WTC11 (cell line): ENCODE data around the gene GPR176. TPM values are rescaled to one million over a fixed set of nuclear protein-coding genes. Genes with fewer than 3 reads are reported as not detected.

Experiments used
- ATAC-seq: fragments of 200-7000 bp; cut with Tn5 transposase; 2 replicates; pipeline ENCODE4 v1.10.0; 2021; ENCODE audit warnings: mild to moderate bottlenecking, moderate library complexity
- CTCF ChIA-PET: fragments of 300-600 bp; sonication (Branson Sonifier 250); formaldehyde crosslinking; loops from one replicate; lab custom pipeline; 2021; ENCODE audit warnings: antibody characterized with exemption; lab: Charles Lee
- POLR2A ChIA-PET: fragments of 350-600 bp; sonication (Branson Sonifier 250); formaldehyde crosslinking; loops from one replicate; lab custom pipeline; 2021; ENCODE audit warnings: antibody characterized with exemption; lab: Charles Lee
- DNase-seq: peaks from one replicate; pipeline ENCODE4 v3.0.0; 2021; ENCODE audit warnings: low spot score
- H3K27ac Mint-ChIP-seq: 2 replicates; pipeline ENCODE4 v1.8.0; 2021; ENCODE audit warnings: mixed read lengths
- H3K27me3 Mint-ChIP-seq: 2 replicates; pipeline ENCODE4 v1.8.0; 2021; ENCODE audit warnings: low read depth, mild to moderate bottlenecking, moderate library complexity, mixed read lengths
- H3K36me3 Mint-ChIP-seq: 2 replicates; pipeline ENCODE4 v1.8.0; 2021; ENCODE audit warnings: mixed read lengths
- H3K4me1 Mint-ChIP-seq: 2 replicates; pipeline ENCODE4 v1.8.0; 2022; ENCODE audit warnings: mixed read lengths
- H3K4me3 Mint-ChIP-seq: 2 replicates; pipeline ENCODE4 v1.8.0; 2021; ENCODE audit warnings: mild to moderate bottlenecking, moderate library complexity, mixed read lengths
- H3K9me3 Mint-ChIP-seq: 2 replicates; pipeline ENCODE4 v1.8.0; 2021; ENCODE audit warnings: mixed read lengths
- CBFB ChIP-seq: sonication (generic); formaldehyde crosslinking; IDR thresholded peaks from 2 replicates; pipeline ENCODE4 v1.8.1; 2022; ENCODE audit warnings: mild to moderate bottlenecking, low read depth, missing genetic modification reagents
- CREM ChIP-seq: sonication (generic); formaldehyde crosslinking; IDR thresholded peaks from 2 replicates; pipeline ENCODE4 v1.8.1; 2022; ENCODE audit warnings: mild to moderate bottlenecking, missing genetic modification reagents, moderate library complexity
- E2F1 ChIP-seq: sonication (generic); formaldehyde crosslinking; IDR thresholded peaks from 2 replicates; pipeline ENCODE4 v1.8.0; 2022; ENCODE audit warnings: mild to moderate bottlenecking, missing genetic modification reagents
- JAZF1 ChIP-seq: fragments of 250-450 bp; sonication (Bioruptor Pico); IDR thresholded peaks from 2 replicates; pipeline ENCODE4 v1.9.0; 2021; ENCODE audit warnings: moderate library complexity, mild to moderate bottlenecking, inconsistent platforms
- NFATC4 ChIP-seq: fragments of 250-450 bp; sonication (Bioruptor Pico); IDR thresholded peaks from 2 replicates; pipeline ENCODE4 v1.9.0; 2021; ENCODE audit warnings: mild to moderate bottlenecking
- NFE2L1 ChIP-seq: sonication (generic); formaldehyde crosslinking; IDR thresholded peaks from 2 replicates; pipeline ENCODE4 v1.8.1; 2023; ENCODE audit warnings: missing genetic modification reagents
- PREB ChIP-seq: sonication (generic); formaldehyde crosslinking; IDR thresholded peaks from 2 replicates; pipeline ENCODE4 v1.8.1; 2022; ENCODE audit warnings: mild to moderate bottlenecking, missing genetic modification reagents, moderate library complexity, borderline replicate concordance
- ZNF121 ChIP-seq: sonication (generic); formaldehyde crosslinking; IDR thresholded peaks from 2 replicates; pipeline ENCODE4 v1.8.0; 2023; ENCODE audit warnings: missing genetic modification reagents
- ZNF219 ChIP-seq: sonication (generic); formaldehyde crosslinking; IDR thresholded peaks from 2 replicates; pipeline ENCODE4 v1.8.0; 2023; ENCODE audit warnings: missing genetic modification reagents, mild to moderate bottlenecking, borderline replicate concordance
- ZNF232 ChIP-seq: sonication (generic); formaldehyde crosslinking; IDR thresholded peaks from 2 replicates; pipeline ENCODE4 v1.8.0; 2022; ENCODE audit warnings: mild to moderate bottlenecking, missing genetic modification reagents
- total RNA-seq: library from RNA; stranded (reverse); gene quantifications from 3 replicates; pipeline ENCODE4 v1.2.3, GENCODE V29; 2021
- TF ChIP-seq, protein P1 (sequence below): sonication (generic); formaldehyde crosslinking; IDR thresholded peaks from 2 replicates; pipeline ENCODE4 v1.8.0; 2022; ENCODE audit warnings: missing genetic modification reagents
- TF ChIP-seq, protein P2 (sequence below): fragments of 200-600 bp; IDR thresholded peaks from 2 replicates; pipeline ENCODE4 v1.8.0; 2022; ENCODE audit warnings: antibody characterized with exemption
- TF ChIP-seq, protein P3 (sequence below): sonication (generic); formaldehyde crosslinking; IDR thresholded peaks from 2 replicates; pipeline ENCODE4 v1.8.0; 2022; ENCODE audit warnings: mild to moderate bottlenecking, missing genetic modification reagents
- TF ChIP-seq, protein P4 (sequence below): fragments of 250-450 bp; sonication (Bioruptor Pico); IDR thresholded peaks from 2 replicates; pipeline ENCODE4 v1.9.0; 2021; ENCODE audit warnings: mild to moderate bottlenecking, borderline replicate concordance
- TF ChIP-seq, protein P5 (sequence below): fragments of 250-450 bp; sonication (Bioruptor Pico); IDR thresholded peaks from 2 replicates; pipeline ENCODE4 v2.1.2; 2022; ENCODE audit warnings: mild to moderate bottlenecking, moderate library complexity

GPR176 gene
- total RNA-seq, 1 experiment from 2014 or later = 117 TPM

DNA sequence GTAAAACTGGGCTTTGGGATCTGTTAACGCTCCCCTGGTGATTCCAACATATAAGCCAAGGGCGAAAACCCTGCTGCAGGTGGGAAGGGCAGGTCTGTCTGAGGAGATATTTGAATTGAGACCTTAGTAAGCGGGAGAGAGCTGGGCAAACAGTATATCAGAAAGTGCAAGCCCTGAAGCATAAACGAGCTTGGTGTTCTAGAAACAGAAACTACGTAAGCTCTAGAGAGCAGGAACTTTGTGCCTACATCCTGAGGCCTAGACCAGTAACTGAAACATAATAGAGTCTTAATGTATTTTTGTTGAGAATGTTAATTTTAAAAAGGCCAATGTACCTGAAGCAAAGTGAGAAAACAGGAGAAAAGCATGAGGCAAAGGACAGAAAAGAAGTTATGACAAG lies 74.5 kb downstream of the GPR176 start (continued):
- TF ChIP-seq, protein P1, sequence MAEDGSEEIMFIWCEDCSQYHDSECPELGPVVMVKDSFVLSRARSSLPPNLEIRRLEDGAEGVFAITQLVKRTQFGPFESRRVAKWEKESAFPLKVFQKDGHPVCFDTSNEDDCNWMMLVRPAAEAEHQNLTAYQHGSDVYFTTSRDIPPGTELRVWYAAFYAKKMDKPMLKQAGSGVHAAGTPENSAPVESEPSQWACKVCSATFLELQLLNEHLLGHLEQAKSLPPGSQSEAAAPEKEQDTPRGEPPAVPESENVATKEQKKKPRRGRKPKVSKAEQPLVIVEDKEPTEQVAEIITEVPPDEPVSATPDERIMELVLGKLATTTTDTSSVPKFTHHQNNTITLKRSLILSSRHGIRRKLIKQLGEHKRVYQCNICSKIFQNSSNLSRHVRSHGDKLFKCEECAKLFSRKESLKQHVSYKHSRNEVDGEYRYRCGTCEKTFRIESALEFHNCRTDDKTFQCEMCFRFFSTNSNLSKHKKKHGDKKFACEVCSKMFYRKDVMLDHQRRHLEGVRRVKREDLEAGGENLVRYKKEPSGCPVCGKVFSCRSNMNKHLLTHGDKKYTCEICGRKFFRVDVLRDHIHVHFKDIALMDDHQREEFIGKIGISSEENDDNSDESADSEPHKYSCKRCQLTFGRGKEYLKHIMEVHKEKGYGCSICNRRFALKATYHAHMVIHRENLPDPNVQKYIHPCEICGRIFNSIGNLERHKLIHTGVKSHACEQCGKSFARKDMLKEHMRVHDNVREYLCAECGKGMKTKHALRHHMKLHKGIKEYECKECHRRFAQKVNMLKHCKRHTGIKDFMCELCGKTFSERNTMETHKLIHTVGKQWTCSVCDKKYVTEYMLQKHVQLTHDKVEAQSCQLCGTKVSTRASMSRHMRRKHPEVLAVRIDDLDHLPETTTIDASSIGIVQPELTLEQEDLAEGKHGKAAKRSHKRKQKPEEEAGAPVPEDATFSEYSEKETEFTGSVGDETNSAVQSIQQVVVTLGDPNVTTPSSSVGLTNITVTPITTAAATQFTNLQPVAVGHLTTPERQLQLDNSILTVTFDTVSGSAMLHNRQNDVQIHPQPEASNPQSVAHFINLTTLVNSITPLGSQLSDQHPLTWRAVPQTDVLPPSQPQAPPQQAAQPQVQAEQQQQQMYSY (CRISPR knock-in tag) = no peak
- TF ChIP-seq ZNF219 (CRISPR knock-in tag) = no peak
- TF ChIP-seq NFATC4 = no peak
- TF ChIP-seq, protein P2, sequence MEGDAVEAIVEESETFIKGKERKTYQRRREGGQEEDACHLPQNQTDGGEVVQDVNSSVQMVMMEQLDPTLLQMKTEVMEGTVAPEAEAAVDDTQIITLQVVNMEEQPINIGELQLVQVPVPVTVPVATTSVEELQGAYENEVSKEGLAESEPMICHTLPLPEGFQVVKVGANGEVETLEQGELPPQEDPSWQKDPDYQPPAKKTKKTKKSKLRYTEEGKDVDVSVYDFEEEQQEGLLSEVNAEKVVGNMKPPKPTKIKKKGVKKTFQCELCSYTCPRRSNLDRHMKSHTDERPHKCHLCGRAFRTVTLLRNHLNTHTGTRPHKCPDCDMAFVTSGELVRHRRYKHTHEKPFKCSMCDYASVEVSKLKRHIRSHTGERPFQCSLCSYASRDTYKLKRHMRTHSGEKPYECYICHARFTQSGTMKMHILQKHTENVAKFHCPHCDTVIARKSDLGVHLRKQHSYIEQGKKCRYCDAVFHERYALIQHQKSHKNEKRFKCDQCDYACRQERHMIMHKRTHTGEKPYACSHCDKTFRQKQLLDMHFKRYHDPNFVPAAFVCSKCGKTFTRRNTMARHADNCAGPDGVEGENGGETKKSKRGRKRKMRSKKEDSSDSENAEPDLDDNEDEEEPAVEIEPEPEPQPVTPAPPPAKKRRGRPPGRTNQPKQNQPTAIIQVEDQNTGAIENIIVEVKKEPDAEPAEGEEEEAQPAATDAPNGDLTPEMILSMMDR = no peak
- no peak for TF ChIP-seq ZNF232
- TF ChIP-seq, protein P3, sequence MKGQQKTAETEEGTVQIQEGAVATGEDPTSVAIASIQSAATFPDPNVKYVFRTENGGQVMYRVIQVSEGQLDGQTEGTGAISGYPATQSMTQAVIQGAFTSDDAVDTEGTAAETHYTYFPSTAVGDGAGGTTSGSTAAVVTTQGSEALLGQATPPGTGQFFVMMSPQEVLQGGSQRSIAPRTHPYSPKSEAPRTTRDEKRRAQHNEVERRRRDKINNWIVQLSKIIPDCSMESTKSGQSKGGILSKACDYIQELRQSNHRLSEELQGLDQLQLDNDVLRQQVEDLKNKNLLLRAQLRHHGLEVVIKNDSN (CRISPR knock-in tag) = no peak
- no peak for TF ChIP-seq PREB
- no peak for TF ChIP-seq NFE2L1
- TF ChIP-seq E2F1 (CRISPR knock-in tag) = no peak
- TF ChIP-seq, protein P4, sequence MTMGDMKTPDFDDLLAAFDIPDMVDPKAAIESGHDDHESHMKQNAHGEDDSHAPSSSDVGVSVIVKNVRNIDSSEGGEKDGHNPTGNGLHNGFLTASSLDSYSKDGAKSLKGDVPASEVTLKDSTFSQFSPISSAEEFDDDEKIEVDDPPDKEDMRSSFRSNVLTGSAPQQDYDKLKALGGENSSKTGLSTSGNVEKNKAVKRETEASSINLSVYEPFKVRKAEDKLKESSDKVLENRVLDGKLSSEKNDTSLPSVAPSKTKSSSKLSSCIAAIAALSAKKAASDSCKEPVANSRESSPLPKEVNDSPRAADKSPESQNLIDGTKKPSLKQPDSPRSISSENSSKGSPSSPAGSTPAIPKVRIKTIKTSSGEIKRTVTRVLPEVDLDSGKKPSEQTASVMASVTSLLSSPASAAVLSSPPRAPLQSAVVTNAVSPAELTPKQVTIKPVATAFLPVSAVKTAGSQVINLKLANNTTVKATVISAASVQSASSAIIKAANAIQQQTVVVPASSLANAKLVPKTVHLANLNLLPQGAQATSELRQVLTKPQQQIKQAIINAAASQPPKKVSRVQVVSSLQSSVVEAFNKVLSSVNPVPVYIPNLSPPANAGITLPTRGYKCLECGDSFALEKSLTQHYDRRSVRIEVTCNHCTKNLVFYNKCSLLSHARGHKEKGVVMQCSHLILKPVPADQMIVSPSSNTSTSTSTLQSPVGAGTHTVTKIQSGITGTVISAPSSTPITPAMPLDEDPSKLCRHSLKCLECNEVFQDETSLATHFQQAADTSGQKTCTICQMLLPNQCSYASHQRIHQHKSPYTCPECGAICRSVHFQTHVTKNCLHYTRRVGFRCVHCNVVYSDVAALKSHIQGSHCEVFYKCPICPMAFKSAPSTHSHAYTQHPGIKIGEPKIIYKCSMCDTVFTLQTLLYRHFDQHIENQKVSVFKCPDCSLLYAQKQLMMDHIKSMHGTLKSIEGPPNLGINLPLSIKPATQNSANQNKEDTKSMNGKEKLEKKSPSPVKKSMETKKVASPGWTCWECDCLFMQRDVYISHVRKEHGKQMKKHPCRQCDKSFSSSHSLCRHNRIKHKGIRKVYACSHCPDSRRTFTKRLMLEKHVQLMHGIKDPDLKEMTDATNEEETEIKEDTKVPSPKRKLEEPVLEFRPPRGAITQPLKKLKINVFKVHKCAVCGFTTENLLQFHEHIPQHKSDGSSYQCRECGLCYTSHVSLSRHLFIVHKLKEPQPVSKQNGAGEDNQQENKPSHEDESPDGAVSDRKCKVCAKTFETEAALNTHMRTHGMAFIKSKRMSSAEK = no peak
- no peak for TF ChIP-seq JAZF1

DNA sequence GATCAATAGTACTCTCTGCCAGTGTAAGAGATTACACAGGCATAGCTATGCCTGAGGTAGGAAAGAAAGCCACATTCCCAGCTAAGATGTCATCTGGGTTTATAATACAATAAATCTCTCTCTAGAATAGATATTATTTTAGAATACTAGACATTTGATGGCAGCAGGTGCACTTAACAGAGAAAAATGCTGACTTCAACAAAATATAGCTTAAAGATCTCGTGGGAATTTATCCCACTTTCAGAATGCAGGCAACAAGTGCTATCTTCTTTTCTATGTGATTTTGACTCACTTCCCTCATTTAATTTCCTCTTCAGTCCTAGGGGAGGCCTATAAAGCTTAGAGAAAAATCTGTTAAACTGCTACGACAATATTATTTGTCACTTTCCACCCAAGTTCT lies 76.5 kb downstream of the GPR176 start:
- DNase-seq = no peak
- ChIA-PET POLR2A (no interaction called here), CTCF (no interaction called here)
- Mint-ChIP-seq H3K27me3 (no peaks in the 10 kb centered on the region), H3K36me3 (peaks cover 37% of the 10 kb centered on the region), H3K4me1 (peaks cover 54% of the 10 kb centered on the region), H3K4me3 (no peak overlapping the region), H3K9me3 (peaks cover 34% of the 10 kb centered on the region), H3K27ac (no peak overlapping the region; the same call in none of the 2 replicates)
- no peak for TF ChIP-seq CBFB (CRISPR knock-in tag)
- no peak for TF ChIP-seq CREM
- TF ChIP-seq ZNF121 (CRISPR knock-in tag) = no peak
- TF ChIP-seq, protein P5, sequence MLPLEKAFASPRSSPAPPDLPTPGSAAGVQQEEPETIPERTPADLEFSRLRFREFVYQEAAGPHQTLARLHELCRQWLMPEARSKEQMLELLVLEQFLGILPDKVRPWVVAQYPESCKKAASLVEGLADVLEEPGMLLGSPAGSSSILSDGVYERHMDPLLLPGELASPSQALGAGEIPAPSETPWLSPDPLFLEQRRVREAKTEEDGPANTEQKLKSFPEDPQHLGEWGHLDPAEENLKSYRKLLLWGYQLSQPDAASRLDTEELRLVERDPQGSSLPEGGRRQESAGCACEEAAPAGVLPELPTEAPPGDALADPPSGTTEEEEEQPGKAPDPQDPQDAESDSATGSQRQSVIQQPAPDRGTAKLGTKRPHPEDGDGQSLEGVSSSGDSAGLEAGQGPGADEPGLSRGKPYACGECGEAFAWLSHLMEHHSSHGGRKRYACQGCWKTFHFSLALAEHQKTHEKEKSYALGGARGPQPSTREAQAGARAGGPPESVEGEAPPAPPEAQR (CRISPR knock-in tag) = no peak
- ATAC-seq = no peak
